GM19035 (cell line): ENCODE data around the gene AANAT.

Experiments
- ATAC-seq: cut with Tn5 transposase; IDR thresholded peaks from one replicate; pipeline ENCODE4 v1.9.1; 2021; ENCODE audit not compliant: unreplicated experiment

The AANAT gene

GRCh38 chr17:76467809-76468633 lies 618 bp downstream of the AANAT start:
- ATAC-seq, result no peak

- no peak for ATAC-seq
Measured at GRCh38 chr17:76468634-76469010, 1.2 kb downstream of the AANAT start.

DNA sequence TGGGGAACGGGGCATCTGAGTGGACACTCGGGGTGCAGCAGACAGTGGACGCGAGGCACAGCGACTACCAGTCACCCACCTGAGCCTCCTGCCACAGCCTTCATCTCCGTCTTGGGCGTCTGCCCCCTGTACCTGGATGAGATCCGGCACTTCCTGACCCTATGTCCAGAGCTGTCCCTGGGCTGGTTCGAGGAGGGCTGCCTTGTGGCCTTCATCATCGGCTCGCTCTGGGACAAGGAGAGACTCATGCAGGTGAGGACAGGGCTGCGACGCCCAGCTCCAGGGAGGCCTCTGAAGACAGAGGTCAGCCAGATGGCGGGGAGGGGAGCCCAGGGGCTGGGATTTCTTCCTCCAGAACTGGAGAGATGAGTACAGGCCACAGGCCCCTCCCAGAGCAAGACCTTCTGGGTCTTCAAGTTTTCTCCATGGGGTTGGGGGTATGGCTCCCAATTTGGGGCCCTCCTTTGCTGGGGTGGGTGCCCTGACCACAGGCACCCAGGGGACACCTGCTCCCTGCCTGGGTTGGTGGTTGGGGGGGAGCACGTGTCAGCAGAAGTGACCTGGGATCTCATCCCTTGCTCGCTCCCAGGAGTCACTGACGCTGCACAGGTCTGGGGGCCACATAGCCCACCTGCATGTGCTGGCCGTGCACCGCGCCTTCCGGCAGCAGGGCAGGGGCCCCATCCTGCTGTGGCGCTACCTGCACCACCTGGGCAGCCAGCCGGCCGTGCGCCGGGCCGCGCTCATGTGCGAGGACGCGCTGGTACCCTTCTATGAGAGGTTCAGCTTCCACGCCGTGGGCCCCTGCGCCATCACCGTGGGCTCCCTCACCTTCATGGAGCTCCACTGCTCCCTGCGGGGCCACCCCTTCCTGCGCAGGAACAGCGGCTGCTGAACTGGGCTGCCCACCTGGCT lies 1.9 kb downstream of the AANAT start:
- ATAC-seq, result no peak

DNA sequence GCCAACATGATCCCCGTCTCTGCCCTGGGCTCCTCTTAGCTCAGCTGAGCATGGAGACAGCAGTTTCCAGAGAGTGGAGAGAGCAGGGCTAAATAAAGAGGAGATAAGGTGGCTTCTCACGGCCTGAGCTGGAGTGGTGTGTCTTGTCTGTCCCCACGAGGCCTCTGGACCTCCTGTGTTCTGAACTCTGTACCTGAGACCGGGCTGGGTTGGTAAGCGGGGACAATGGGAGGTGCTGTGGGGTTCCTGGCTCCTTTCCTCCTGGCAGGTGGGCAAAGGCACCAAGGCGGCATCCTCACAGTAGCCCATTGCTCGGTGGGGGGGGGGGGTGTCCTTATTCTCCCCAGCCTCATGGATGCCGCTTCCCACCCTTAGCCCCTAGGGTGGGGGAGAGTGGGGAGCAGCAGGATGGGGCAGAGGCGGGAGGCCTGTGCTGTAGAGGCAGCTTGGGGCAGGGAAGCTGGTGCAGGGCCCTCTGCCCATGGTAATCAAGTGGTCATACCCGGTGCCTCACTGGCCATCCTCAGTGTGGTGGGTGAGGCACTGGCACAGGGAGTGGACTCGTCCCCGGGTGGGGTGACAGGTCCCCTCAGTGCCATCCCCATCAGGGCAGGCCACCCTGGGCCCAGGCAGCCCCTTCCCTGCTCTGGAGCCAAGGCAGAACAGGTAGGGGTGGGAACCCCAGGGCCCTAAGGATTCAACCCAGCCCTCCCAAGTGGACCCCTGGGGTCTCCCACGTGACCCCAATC lies 2.8 kb downstream of the AANAT start:
- ATAC-seq, result no peak

- no peak for ATAC-seq
Measured at GRCh38 chr17:76471498-76472257, 4.3 kb downstream of the AANAT start.

- ATAC-seq, result no peak
Measured at GRCh38 chr17:76472258-76472645, 4.8 kb downstream of the AANAT start.

- no peak for ATAC-seq
Measured at GRCh38 chr17:76472726-76473125, 5.3 kb downstream of the AANAT start.

GRCh38 chr17:76473541-76473985 lies 6.2 kb downstream of the AANAT start:
- ATAC-seq, result no peak

DNA sequence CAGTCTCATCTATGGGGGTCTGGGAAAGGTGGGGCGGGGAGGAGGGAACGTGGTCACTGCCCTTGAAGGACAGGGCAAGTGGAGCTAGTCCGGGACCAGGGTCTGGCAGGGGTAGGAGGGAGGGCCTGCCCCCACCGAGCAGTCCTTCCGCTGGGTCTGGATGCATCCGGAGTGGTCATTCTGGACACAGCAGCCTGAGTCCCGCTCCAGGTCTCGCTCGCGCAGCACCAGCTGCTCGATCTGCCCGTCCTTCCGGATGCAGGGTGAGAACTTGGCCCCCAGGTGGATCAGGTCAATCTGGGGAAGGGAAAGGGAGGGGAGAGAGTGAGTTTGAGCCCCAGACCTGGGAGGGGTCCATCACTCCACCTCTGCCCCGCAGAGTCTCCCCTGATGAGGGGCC lies 6.8 kb downstream of the AANAT start:
- no peak for ATAC-seq

DNA sequence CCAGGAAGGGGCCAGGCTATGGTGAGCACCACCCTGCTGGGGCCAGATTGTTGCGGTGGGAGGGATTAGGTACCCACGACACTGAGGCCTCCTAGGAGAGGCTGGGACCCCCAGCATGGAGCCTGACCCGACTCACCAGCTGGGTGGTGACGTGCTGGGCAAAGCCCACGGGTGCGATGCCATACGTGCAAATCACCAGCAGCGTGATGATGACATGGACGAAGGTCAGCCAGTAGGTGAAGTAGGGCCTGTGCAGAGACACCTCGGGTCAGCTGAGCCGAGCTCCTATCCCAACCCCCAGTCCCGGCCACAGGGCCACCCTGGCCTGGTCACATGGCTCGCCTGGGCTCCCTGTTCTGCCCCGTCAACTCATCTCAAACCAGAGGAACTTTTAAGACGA lies 7.5 kb downstream of the AANAT start:
- ATAC-seq, result no peak

DNA sequence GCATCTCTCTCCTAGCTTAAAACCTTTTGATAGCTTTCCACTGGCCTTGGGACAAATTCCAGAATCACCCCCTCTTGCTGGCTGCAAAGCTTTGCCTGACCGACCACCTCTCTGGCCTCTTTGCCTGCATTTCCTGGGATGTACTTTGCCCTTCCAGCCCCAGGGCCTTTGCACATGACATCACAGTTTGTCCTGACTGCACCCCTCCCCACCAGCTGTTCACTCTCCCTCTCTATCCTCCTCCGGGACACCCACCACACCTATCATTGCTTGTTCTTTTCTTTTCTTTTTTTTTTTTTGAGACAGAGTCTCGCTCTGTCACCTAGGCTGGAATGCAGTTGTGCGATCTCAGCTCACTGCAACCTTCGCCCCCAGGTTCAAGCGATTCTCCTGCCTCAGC lies 7.9 kb downstream of the AANAT start:
- ATAC-seq, result no peak

DNA sequence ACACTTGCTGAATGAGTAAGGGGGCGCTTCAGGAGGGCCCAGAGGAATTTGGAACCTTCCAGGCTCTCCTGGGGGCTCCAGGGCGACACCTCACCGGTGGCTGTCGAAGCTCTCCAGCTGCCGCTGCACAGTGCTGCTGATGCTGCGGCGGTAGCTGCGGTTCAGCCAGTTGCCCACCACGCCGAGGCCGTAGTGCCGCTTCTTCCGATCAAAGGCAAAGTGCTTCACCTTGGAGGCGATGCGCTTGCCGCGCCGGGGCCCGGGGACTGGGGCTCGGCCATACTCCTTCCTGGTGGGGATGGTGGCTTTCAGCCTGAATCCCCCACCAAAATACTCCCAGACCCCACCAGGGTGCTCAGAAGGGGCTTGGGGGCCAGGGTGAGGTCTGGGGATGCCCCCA lies 9.3 kb downstream of the AANAT start:
- no peak for ATAC-seq

- no peak for ATAC-seq
Measured at GRCh38 chr17:76477576-76477975, 10.2 kb downstream of the AANAT start.

DNA sequence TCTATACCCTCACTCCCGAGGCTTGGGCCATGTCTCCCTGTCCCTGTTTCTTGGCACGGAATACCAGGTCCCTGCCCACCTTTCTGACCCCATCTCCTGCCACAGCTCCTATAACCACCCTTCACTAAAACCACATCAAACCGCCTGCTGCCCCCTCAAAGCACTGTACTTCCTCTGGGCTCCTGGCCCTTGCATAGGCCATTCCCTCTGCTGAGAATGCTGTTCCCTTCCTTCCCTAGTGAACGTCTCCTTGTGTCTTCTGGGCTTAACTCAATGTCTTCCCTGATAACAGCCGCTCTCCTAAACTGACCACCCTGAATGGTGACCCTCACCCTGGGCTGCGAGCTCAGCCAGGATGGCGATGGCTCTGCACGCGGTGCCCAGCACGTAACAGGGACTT lies 10.7 kb downstream of the AANAT start:
- no peak for ATAC-seq

DNA sequence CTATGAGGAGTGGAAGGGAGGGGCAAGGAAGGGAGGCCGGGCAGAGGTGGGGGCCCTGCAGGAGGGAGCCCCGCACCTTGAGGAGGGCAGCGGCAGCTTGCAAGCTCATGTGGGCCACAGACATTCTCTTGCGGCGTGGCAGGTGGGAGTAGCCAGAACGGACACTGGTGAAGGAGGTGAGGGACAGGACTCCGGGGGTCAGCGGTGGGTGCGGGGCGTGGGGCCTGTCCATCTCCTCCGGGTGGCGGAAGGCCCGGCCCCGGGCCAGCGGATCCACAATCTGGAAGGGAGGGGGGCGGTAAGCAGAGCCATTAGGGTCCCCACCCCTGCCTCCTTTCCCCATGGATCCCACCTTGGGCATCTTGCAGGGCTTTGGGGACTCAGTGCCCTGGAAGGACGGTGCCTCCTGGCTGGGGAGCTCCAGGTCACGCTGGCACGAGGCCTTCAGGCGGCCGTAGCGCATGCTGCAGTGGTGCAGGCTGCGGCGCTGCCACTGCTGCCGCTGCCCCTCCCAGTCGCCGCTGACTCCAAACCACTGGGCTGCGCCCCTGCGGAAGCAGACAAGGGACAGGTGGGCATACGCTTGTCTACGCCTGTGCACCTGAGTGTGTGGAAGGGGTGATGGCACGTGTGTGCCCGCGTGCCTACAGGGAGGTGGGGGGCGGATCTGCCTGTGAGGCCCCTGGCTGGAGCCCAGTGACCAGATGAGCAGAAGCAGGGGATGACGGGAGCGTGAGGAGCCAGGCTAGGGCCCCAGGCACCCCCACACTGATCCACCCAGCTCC lies 11.5 kb downstream of the AANAT start:
- no peak for ATAC-seq

DNA sequence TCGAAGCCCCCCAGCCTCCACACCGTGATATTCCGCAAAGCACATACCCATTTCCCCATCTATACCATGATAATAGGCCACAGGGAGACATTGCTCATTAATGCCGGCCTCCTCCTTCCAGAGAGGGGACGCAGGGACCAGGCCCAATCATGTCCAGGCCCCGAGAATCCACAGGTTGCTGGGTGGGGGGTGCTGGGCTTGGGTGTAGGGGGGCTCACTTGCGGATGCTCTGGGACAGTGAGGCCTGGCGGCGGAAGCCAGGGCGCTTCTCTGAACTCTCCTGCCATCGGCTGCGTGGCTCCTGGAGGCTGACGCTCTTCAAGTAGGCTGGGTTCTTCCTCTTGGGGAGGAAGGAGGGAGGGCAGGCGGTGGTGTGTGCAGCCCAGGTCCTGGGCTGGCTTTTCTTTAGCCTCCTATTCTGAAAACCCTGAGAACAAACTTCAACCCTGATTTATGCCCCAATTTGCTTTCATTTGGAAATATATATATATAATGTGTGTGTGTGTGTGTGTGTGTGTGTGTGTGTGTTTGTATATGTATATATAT lies 12.2 kb downstream of the AANAT start:
- no peak for ATAC-seq

GRCh38 chr17:76480632-76481031 lies 13.2 kb downstream of the AANAT start:
- no peak for ATAC-seq

DNA sequence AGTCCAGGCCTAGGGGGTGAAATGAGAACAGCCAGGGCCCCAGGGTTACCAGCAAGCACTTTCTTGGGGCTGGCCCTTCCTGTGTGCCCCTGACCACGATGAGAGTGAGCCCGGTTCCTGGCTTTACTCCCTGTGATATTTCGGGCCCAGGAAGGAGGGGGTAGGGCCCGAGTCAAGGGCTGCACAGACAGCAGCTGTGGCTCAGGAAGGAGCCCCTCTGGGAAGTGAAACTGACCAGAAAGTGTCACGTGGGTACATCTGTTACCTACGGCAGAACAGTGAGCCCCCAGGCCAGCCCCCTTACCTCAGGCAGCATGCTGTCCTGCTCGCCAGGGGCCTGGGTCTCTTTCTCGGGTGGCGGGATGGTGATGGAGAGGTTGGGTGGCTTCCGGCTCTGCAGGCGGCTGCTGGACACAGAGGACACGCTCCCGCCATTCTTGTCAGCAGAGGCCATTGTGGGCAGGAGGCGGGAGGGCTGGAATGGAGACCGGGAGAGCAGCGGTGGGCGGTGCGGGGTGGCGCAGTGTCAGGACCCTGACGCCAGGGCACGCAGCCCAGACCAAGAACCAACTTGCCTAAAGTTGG lies 13.8 kb downstream of the AANAT start:
- ATAC-seq, result no peak

GRCh38 chr17:76484228-76484725 lies 16.9 kb downstream of the AANAT start:
- no peak for ATAC-seq
